ENCODE results near the gene TSPAN17. TPM values are rescaled to one million over a fixed set of nuclear protein-coding genes. Genes with fewer than 3 reads are reported as not detected.

Gene TSPAN17
- total RNA-seq, 2 experiments from 2014 or later: 31.5 to 39.2 TPM

DNA sequence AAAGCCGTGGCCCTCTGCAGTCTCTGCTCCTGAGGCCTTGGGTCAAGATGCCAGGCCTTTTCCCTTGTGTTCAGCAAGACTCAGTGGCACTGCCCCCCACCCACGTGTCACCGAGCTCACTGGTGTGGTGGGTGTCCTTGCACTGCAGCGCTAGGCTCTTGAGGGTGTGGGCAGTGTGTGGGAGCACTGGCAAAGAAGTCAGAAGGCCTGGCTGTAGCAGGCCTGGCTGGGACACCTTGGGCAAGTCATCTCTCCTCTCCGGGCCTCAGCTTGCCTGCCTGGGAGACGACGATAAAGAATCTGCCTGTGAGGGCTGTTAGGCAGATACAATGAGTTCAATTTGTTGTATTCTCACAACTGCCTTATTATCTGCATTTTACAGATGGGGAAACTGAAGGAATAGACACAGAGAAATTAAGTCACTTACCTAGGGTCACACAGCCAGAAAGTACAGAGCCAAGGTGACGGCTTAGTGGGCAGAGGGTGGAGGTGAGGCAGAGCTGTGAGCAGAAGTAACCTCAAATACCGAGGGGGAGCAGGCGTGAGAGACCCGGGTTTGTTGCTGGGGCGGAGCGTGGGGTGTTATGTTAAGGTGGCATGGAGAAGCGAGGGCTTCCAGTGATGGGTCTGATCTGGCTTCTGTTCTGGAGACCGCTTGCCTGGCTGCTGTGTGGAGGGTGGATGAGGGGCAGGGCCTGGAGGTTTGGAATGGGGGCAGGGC lies 1.4 kb downstream of the TSPAN17 start:
- CTCF ChIA-PET: interaction anchor here (0.7 to 12.3 kb wide), 3 partner anchors 11 to 201 kb away, joined by 3 to 124 read pairs (median 4); no protein-coding TSS in a partner anchor
- Mint-ChIP-seq H3K4me3 (peak overlapping the region; percentile 86), H3K27me3 (no peaks in the 10 kb centered on the region), H3K27ac (peak overlapping the region; percentile 71), H3K4me1 (peaks cover 52% of the 10 kb centered on the region), H3K36me3 (peaks cover 6% of the 10 kb centered on the region), H3K9me3 (ENCODE audit: low read depth) (no peaks in the 10 kb centered on the region)
- ATAC-seq: no peak
- peak; percentile 55 for DNase-seq

DNA sequence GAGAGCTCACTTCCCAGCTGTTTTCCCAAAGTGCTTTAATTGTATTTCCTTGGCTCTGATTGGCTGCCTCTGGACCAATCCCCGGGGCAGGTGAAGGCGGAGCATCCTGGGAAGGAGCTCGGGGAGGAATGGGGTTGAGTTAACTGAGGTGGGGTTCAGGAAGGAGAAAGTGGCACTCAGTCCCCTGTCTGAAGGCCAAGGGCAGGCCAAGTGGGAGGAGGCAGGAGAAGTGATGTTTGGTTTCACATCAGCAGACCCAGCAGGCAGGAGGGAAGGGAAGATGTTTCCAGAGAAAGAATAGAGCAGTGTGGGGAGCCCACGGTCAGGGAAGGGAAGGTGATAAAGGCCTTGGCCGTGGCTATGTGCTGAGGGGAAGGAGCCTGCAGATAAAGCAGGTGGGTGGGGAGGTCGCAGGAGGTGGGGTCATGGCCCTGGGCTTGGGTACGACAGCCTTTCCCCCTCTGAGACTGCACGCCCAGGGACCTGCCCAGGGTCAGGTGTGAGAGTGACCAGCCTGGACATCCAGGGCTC lies 3.1 kb downstream of the TSPAN17 start:
- Mint-ChIP-seq H3K9me3 (ENCODE audit: low read depth) (no peaks in the 10 kb centered on the region), H3K27me3 (no peaks in the 10 kb centered on the region), H3K4me1 (peaks cover 54% of the 10 kb centered on the region), H3K27ac (no peak overlapping the region), H3K4me3 (no peak overlapping the region), H3K36me3 (peaks cover 8% of the 10 kb centered on the region)
- ATAC-seq (no peak), DNase-seq (no peak)
- CTCF ChIA-PET: interaction anchor here (12.3 kb wide), 1 partner anchor 9 kb away, joined by 124 read pairs; no protein-coding TSS in a partner anchor

DNA sequence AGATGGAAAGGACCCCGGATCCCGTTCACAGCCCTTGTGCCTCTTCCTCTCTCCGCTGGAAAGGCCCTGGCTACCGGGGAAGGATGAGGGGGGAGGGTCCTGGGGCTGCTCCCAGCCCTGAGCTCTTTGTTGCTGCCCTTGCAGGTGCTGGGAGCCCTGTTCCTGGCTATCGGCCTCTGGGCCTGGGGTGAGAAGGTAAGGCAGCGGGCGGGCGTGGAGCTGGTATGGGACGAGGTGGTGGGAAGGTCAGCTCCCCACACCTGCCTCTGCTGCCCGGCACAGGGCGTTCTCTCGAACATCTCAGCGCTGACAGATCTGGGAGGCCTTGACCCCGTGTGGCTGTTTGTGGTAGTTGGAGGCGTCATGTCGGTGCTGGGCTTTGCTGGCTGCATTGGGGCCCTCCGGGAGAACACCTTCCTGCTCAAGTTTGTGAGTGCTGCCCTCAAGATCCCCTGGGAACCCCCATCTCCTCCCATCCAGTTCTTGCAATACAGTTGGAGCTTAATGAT lies 4.2 kb downstream of the TSPAN17 start:
- no peak overlapping the region for H3K27ac Mint-ChIP-seq
- CTCF ChIA-PET: interaction anchor here (0.9 to 12.3 kb wide), 3 partner anchors 8 to 114 kb away, joined by 3 to 124 read pairs (median 3); partner anchors contain the start of gene RNF44
- H3K4me1 Mint-ChIP-seq: peaks cover 45% of the 10 kb centered on the region
- no peak overlapping the region for H3K4me3 Mint-ChIP-seq
- H3K27me3 Mint-ChIP-seq: no peaks in the 10 kb centered on the region
- no peaks in the 10 kb centered on the region for H3K9me3 Mint-ChIP-seq (ENCODE audit: low read depth)
- ATAC-seq (no peak), DNase-seq (no peak)
- H3K36me3 Mint-ChIP-seq: peaks cover 10% of the 10 kb centered on the region

DNA sequence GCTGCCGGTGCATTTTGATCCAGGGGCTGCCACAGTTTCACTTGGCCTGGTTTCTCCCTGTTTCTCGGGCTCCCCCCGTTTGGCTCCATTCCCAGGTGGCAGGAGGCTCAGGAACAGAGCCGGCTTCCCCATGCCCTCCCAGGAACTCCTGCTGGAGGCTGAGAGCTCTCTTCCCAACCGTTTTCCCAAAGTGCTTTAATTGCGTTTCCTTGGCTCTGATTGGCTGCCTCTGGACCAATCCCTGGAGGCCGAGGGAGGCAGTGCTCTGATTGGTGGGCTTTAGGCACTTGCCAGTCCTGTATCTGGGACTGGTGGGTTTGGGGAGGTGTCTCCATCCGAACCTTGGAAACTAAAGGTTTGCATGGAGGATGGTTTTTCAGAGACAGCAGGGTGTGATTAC lies 4.9 kb downstream of the TSPAN17 start:
- H3K36me3 Mint-ChIP-seq: peaks cover 10% of the 10 kb centered on the region
- no peak overlapping the region for H3K27ac Mint-ChIP-seq
- peaks cover 41% of the 10 kb centered on the region for H3K4me1 Mint-ChIP-seq

DNA sequence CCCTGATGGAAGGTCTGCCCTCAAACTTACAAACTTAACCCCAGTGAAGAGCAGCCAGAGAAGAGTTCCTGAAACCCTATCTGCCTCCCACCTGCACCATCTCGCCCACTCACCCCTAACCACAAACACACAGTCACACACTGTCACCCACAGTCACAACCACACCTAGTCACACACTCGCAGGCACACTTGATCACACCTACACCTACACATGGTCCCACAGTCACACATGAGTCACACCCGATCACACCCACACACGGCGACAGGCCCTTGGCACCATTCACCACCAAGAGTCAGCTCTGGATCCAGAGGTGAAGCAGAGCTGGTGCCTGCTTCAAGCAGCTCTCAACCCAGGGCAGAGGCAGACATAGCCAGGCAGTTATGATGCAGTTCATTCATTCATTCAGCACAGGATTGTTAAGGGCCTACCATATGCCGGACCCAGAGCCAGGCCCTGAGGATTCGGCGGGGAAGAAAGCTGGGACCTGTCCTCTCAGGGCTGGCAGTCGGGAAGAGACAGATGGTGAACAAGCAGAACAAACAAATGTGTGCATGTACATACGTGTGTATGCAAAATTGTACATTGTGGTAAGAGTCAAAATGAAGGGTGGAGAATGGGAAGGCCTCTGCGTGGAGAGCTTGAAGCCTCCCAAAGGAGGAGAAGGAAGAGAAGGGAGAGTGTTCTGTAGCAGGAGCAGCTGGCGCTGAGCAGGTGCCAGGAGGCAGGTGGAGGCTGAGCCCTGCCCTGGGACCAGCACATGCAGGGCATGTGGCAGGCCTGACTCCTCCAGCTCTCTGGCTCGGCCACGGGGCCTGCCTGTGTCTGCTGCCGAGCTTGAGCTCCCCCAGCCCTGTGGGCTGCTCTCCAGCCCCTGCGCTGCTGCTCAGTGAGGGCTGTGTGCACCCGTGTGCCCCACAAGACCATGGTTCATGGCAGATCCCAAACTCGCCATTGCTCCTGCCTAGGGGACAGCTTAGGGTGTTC lies 6.4 kb downstream of the TSPAN17 start:
- H3K4me1 Mint-ChIP-seq: peaks cover 44% of the 10 kb centered on the region
- H3K27me3 Mint-ChIP-seq: no peaks in the 10 kb centered on the region
- DNase-seq: peak; percentile 72
- CTCF ChIA-PET: interaction anchor here (1.0 to 1.4 kb wide), 2 partner anchors 57 to 924 kb away, joined by 3 read pairs; no protein-coding TSS in a partner anchor
- H3K9me3 Mint-ChIP-seq (ENCODE audit: low read depth): no peaks in the 10 kb centered on the region
- H3K27ac Mint-ChIP-seq: peak overlapping the region; percentile 29
- peaks cover 10% of the 10 kb centered on the region for H3K36me3 Mint-ChIP-seq
- no peak overlapping the region for H3K4me3 Mint-ChIP-seq
- ATAC-seq: peak; percentile 38

More for the DNA sequence above, 4.9 kb downstream of the TSPAN17 start:
- CTCF ChIA-PET: interaction anchor here (1.1 to 12.3 kb wide), 2 partner anchors 7 to 115 kb away, joined by 3 to 124 read pairs; partner anchors contain the start of gene RNF44
- H3K9me3 Mint-ChIP-seq (ENCODE audit: low read depth): no peaks in the 10 kb centered on the region
- no peak for ATAC-seq
- H3K27me3 Mint-ChIP-seq: no peaks in the 10 kb centered on the region
- DNase-seq: no peak
- no peak overlapping the region for H3K4me3 Mint-ChIP-seq

DNA sequence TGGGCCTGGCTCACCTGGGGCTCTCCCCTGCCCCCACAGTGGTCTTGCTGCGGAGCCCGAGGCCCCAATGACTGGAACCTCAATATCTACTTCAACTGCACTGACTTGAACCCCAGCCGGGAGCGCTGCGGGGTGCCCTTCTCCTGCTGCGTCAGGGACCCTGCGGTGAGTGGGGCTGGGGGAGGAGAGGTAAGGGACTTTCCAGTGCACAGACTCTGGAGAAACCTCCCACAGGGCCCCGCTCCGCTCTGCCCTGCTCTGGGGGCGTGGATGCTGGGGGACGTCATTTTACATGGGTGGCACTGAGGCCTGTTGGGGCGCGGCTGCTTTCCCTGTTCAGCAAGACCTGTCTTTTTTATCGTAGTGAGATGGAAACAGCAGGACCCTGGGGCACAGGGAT lies 7.6 kb downstream of the TSPAN17 start:
- Mint-ChIP-seq H3K36me3 (peaks cover 10% of the 10 kb centered on the region), H3K9me3 (ENCODE audit: low read depth) (no peaks in the 10 kb centered on the region), H3K4me1 (peaks cover 46% of the 10 kb centered on the region), H3K4me3 (no peak overlapping the region), H3K27ac (no peak overlapping the region), H3K27me3 (no peaks in the 10 kb centered on the region)
- no peak for DNase-seq
- CTCF ChIA-PET: interaction anchor here (1.0 kb wide), 1 partner anchor 925 kb away, joined by 3 read pairs; no protein-coding TSS in a partner anchor
- ATAC-seq: no peak

DNA sequence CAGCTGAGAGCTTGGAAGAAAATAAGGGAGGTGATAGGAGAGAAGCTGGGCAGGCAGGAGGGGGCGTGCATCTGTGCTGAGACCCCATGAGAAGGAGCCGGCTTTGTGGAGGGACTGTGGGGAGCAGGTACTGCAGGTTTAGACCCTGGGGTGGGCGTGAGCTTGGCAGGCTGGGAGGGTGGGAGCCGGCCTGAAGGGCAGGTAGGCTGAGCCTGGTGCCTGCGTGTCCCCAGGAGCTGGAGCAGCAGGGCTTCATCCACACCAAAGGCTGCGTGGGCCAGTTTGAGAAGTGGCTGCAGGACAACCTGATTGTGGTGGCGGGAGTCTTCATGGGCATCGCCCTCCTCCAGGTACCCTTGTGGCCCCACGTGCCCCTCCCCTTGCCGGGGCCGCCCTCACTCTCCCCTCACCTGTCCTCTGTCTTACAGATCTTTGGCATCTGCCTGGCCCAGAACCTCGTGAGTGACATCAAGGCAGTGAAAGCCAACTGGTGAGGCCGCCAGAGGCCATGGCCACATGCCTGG lies 9.2 kb downstream of the TSPAN17 start:
- Mint-ChIP-seq H3K4me3 (no peak overlapping the region), H3K4me1 (peaks cover 49% of the 10 kb centered on the region), H3K36me3 (peaks cover 10% of the 10 kb centered on the region), H3K27me3 (no peaks in the 10 kb centered on the region), H3K27ac (no peak overlapping the region), H3K9me3 (ENCODE audit: low read depth) (no peaks in the 10 kb centered on the region)
- no peak for DNase-seq
- no peak for ATAC-seq
- CTCF ChIA-PET: interaction anchor here (0.6 to 5.5 kb wide), 3 partner anchors 10 to 972 kb away, joined by 3 to 124 read pairs (median 93); partner anchors contain the start of gene TSPAN17

DNA sequence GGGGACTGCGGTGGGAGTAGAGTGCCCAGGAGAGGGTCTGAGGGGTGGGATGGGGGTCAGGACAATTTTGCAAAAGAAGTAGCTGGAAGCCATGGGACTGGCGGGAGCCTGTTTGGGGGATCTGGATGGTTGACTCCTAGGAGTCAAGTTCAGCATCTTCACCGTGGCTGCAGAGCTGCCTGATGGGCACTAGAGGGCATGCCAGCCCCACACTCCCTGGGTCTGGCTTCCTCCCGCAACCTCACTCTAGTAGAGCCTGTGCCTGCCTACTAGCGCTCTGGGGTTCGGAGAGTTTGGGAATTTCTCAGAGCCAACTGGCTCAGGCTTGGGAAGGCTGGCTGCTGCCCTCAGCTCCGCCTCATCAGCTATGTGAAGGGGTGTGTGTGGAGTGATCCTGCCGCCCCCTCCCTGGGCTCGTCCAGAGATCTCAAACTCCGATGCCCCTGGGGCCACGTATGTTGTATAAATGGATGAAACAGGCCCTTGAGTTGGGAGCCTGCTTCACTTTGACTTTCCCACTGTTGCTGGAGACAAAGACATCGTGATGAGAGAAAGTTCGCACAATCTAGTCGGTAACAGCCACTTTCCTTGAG lies 10.8 kb downstream of the TSPAN17 start:
- CTCF ChIA-PET: interaction anchor here (0.6 to 5.5 kb wide), 21 partner anchors 10 to 454 kb away, joined by 3 to 124 read pairs (median 4); partner anchors contain the start of genes HK3 and TSPAN17
- Mint-ChIP-seq H3K4me1 (peaks cover 36% of the 10 kb centered on the region), H3K27me3 (no peaks in the 10 kb centered on the region), H3K27ac (no peak overlapping the region), H3K4me3 (no peak overlapping the region), H3K9me3 (ENCODE audit: low read depth) (no peaks in the 10 kb centered on the region), H3K36me3 (peaks cover 7% of the 10 kb centered on the region)
- peak; percentile 77 for ATAC-seq
- peak; percentile 74 for DNase-seq

DNA sequence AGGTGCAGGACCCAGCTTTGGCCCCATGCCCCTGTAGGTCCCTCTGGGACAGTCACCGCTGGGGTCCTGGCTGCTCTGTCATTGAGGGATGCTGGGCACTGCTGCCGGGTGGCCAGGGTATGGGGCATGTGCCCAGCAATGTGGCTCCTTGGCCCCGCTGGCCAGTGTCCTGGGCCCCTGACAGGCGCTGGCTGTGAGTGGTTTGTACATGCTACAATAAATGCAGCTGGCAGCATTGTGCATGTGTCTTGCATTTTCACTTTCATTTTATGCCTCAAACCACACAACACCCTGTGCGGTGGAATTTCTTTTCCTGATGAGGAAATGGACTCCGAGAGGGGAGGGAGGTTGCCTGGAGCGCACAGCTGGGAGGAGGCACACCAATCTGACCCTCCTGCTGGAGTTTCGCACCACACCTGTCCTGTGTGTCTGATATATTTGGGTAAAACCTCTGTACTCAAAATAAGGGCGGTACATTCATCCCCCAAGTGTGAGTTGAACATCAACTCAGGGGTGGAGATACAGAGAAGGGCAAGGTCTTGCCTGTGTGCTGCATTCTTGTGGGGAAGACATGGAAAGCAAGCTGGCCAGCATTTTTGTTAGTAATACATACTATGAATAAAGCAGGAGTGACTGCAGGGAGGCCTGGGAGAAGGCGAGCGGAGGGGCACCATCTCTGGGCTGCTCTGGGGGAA lies 11.7 kb downstream of the TSPAN17 start:
- Mint-ChIP-seq H3K4me1 (peaks cover 29% of the 10 kb centered on the region), H3K36me3 (peaks cover 2% of the 10 kb centered on the region), H3K27ac (peak overlapping the region; percentile 55), H3K9me3 (ENCODE audit: low read depth) (no peaks in the 10 kb centered on the region), H3K4me3 (peak overlapping the region; percentile 39), H3K27me3 (peaks cover 5% of the 10 kb centered on the region)
- CTCF ChIA-PET: interaction anchor here (1.0 to 5.5 kb wide), 16 partner anchors 11 to 454 kb away, joined by 3 to 124 read pairs (median 4); partner anchors contain the start of genes FGFR4 and TSPAN17
- DNase-seq (peak; percentile 62), ATAC-seq (peak; percentile 45)

DNA sequence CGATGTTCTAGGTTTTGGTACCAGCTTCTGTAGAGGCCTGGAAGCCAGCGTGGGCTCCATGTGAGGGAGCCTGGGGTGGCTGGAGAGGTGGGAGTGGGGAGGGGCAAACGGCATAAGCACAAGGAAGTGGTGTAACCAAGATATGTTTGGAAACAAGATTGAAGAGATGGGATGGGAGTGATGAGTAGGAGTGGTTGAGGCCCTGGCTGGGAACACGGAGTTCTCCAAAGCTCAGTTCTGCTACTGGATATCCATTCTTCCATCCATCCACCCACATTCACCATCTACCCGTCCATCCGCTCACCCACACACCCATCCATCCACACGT lies 12.2 kb downstream of the TSPAN17 start:
- ATAC-seq: no peak
- no peak for DNase-seq
- H3K27ac Mint-ChIP-seq: no peak overlapping the region
- H3K27me3 Mint-ChIP-seq: peaks cover 10% of the 10 kb centered on the region
- H3K4me1 Mint-ChIP-seq: peaks cover 29% of the 10 kb centered on the region
- H3K9me3 Mint-ChIP-seq (ENCODE audit: low read depth): no peaks in the 10 kb centered on the region
- H3K36me3 Mint-ChIP-seq: peaks cover 2% of the 10 kb centered on the region
- no peak overlapping the region for H3K4me3 Mint-ChIP-seq
- CTCF ChIA-PET: interaction anchor here (0.5 to 5.5 kb wide), 12 partner anchors 10 to 453 kb away, joined by 3 to 124 read pairs (median 4); partner anchors contain the start of genes FGFR4 and TSPAN17

DNA sequence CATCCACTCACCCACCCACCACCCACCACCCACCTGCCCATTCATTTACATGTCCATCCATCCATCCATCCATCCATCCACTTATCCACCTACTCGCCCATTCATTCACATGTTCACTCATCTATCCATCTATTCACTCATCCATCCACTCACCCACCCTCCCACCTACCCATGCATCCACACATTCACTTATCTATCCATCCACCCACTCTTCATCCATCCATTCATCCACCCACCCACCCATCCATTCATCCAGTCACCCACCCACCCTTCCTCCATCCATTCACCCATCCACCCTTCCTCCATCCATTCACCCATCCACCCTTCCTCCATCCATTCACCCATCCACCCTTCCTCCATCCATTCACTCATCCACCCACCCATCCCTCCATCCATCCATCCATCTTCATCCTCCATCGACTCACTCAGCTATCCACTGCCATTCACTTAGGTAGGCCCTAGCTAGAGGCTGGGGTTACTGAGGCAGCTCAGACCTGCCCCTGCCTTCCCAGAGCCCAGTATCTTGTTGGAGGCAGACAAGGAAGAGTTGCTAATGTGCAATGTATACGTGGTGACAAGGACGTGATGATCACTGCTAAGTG lies 12.7 kb downstream of the TSPAN17 start:
- CTCF ChIA-PET: interaction anchor here (0.5 to 5.5 kb wide), 82 partner anchors 10 to 930 kb away, joined by 3 to 124 read pairs (median 4); partner anchors contain the start of genes CLTB, EIF4E1B, FAF2 and FGFR4
- no peaks in the 10 kb centered on the region for H3K9me3 Mint-ChIP-seq (ENCODE audit: low read depth)
- H3K4me1 Mint-ChIP-seq: peaks cover 29% of the 10 kb centered on the region
- ATAC-seq (no peak), DNase-seq (no peak)
- no peak overlapping the region for H3K4me3 Mint-ChIP-seq
- no peak overlapping the region for H3K27ac Mint-ChIP-seq
- H3K36me3 Mint-ChIP-seq: peaks cover 2% of the 10 kb centered on the region
- H3K27me3 Mint-ChIP-seq: peaks cover 10% of the 10 kb centered on the region
